ENCODE results near the gene VLDLR. TPM values are rescaled to one million over a fixed set of nuclear protein-coding genes. Genes with fewer than 3 reads are reported as not detected.

The VLDLR gene
- total and polyA plus RNA-seq, 2 of the 13 experiments (the other 11 are each of a cell fraction or from before 2014, with no cell fraction given): 3.4 to 10.5 TPM

- Histone ChIP-seq H3K9me3 (ENCODE audit: low read length) (no peaks in the 10 kb centered on the region), H3K9ac (ENCODE audit: insufficient read depth, low read depth, low read length) (no peak overlapping the region), H3K79me2 (ENCODE audit: insufficient read depth, low read length) (no peaks in the 10 kb centered on the region), H3K36me3 (replicated peaks in 1 of 2; ENCODE audit: control insufficient read depth in 1 of 2, insufficient read depth in 2 of 2, low read length in 2 of 2) (no peaks in the 10 kb centered on the region), H2AFZ (ENCODE audit: low read length) (no peak overlapping the region), H3K27ac (ENCODE audit: extremely low read length, insufficient read depth, low read length) (no peak overlapping the region), H4K20me1 (ENCODE audit: insufficient read depth, low read length) (no peaks in the 10 kb centered on the region), H3K4me3 (replicated peaks in 1 of 3; ENCODE audit: insufficient read depth in 1 of 3, low read depth in 2 of 3, low read length in 3 of 3) (no peak overlapping the region), H3K27me3 (ENCODE audit: control insufficient read depth in 1 of 2, insufficient read depth in 2 of 2, low read length in 2 of 2) (no peaks in the 10 kb centered on the region), H3K4me2 (ENCODE audit: low read depth, low read length) (no peak overlapping the region), H3K4me1 (ENCODE audit: insufficient read depth, low read length) (no peaks in the 10 kb centered on the region)
- CTCF ChIA-PET (ENCODE audit: low intra/inter-chr PET ratio, low total read pairs): no interaction called here
- POLR2A ChIA-PET: no interaction called here
- DNase-seq (ENCODE audit: low spot score) (no peak), ATAC-seq (no peak), FAIRE-seq (no peak)
- in situ Hi-C loops (cut with HindIII; ENCODE audit: extremely low pct_ligation_motif_present, low pct_unique_long_range_greater_than_20kb): no loop called here
- intact Hi-C loops (cut with micrococcal nuclease; ENCODE audit: unreplicated experiment): no loop called here
- WGBS (ENCODE audit: low lambda C conversion rate): 81% methylated on average over 6 of the region's 6 CpGs
- TF ChIP-seq NFKBIZ (CRISPR knock-in tag; IDR thresholded peaks at IDR 0.05) (no peak), MXD4 (CRISPR knock-in tag; IDR thresholded peaks at IDR 0.05) (no peak), ZNF557 (CRISPR knock-in tag; IDR thresholded peaks at IDR 0.05) (no peak), ZFP37 (CRISPR knock-in tag; IDR thresholded peaks at IDR 0.05; ENCODE audit: borderline replicate concordance) (no peak), TBL1XR1 (IDR thresholded peaks at IDR 0.05; ENCODE audit: borderline replicate concordance, low read length, partially characterized antibody) (no peak), PCBP1 (IDR thresholded peaks at IDR 0.05; ENCODE audit: borderline replicate concordance, low read depth, low read length) (no peak)
- TF ChIP-seq, protein P1, sequence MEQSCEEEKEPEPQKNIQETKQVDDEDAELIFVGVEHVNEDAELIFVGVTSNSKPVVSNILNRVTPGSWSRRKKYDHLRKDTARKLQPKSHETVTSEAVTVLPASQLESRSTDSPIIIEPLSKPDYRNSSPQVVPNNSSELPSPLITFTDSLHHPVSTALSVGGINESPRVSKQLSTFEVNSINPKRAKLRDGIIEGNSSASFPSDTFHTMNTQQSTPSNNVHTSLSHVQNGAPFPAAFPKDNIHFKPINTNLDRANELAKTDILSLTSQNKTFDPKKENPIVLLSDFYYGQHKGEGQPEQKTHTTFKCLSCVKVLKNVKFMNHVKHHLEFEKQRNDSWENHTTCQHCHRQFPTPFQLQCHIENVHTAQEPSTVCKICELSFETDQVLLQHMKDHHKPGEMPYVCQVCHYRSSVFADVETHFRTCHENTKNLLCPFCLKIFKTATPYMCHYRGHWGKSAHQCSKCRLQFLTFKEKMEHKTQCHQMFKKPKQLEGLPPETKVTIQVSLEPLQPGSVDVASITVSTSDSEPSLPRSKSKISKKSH (CRISPR knock-in tag; IDR thresholded peaks at IDR 0.05; ENCODE audit: borderline replicate concordance): no peak
- no TSS peak for BruUV-seq (replicated peaks)
Observed at GRCh38 chr9:2700398-2700797, 78.8 kb downstream of the VLDLR start.

- TF ChIP-seq, protein P2, sequence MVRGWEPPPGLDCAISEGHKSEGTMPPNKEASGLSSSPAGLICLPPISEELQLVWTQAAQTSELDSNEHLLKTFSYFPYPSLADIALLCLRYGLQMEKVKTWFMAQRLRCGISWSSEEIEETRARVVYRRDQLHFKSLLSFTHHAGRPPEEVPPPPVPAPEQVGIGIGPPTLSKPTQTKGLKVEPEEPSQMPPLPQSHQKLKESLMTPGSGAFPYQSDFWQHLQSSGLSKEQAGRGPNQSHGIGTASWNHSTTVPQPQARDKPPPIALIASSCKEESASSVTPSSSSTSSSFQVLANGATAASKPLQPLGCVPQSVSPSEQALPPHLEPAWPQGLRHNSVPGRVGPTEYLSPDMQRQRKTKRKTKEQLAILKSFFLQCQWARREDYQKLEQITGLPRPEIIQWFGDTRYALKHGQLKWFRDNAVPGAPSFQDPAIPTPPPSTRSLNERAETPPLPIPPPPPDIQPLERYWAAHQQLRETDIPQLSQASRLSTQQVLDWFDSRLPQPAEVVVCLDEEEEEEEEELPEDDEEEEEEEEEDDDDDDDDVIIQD (CRISPR knock-in tag; IDR thresholded peaks at IDR 0.05; ENCODE audit: low read depth): no peak
- TF ChIP-seq ZNF674 (CRISPR knock-in tag; IDR thresholded peaks at IDR 0.05; ENCODE audit: low read depth): no peak
- TF ChIP-seq, protein P3, sequence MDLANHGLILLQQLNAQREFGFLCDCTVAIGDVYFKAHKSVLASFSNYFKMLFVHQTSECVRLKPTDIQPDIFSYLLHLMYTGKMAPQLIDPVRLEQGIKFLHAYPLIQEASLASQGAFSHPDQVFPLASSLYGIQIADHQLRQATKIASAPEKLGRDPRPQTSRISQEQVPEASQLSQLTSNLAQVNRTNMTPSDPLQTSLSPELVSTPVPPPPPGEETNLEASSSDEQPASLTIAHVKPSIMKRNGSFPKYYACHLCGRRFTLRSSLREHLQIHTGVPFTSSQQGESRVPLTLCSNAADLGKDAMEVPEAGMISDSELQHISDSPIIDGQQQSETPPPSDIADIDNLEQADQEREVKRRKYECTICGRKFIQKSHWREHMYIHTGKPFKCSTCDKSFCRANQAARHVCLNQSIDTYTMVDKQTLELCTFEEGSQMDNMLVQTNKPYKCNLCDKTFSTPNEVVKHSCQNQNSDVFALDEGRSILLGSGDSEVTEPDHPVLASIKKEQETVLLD (CRISPR knock-in tag; IDR thresholded peaks at IDR 0.05; ENCODE audit: low read depth): no peak
- no peaks in the 10 kb centered on the region for H3K27me3 ChIP-seq (ENCODE audit: control insufficient read depth in 1 of 2, insufficient read depth in 2 of 2, low read length in 2 of 2)
- FAIRE-seq (no peak), DNase-seq (ENCODE audit: low spot score) (no peak), ATAC-seq (no peak)
- H3K36me3 ChIP-seq (replicated peaks in 1 of 2; ENCODE audit: control insufficient read depth in 1 of 2, insufficient read depth in 2 of 2, low read length in 2 of 2): no peaks in the 10 kb centered on the region
- intact Hi-C loops (cut with micrococcal nuclease; ENCODE audit: unreplicated experiment): no loop called here
- H3K4me3 ChIP-seq (replicated peaks in 1 of 3; ENCODE audit: insufficient read depth in 1 of 3, low read depth in 2 of 3, low read length in 3 of 3): no peak overlapping the region
- ChIA-PET CTCF (ENCODE audit: low intra/inter-chr PET ratio, low total read pairs) (no interaction called here), POLR2A (no interaction called here)
- no peaks in the 10 kb centered on the region for H3K4me1 ChIP-seq (ENCODE audit: insufficient read depth, low read length)
- in situ Hi-C loops (cut with HindIII; ENCODE audit: extremely low pct_ligation_motif_present, low pct_unique_long_range_greater_than_20kb): no loop called here
- H3K27ac ChIP-seq (ENCODE audit: extremely low read length, insufficient read depth, low read length): no peak overlapping the region
- WGBS (ENCODE audit: low lambda C conversion rate): 91% methylated on average over 10 of the region's 10 CpGs
- no peaks in the 10 kb centered on the region for H3K79me2 ChIP-seq (ENCODE audit: insufficient read depth, low read length)
- H3K9me3 ChIP-seq (ENCODE audit: low read length): no peaks in the 10 kb centered on the region
- no peak overlapping the region for H3K4me2 ChIP-seq (ENCODE audit: low read depth, low read length)
- H4K20me1 ChIP-seq (ENCODE audit: insufficient read depth, low read length): no peaks in the 10 kb centered on the region
- H2AFZ ChIP-seq (ENCODE audit: low read length): no peak overlapping the region
- BruUV-seq (replicated peaks): no TSS peak
- H3K9ac ChIP-seq (ENCODE audit: insufficient read depth, low read depth, low read length): no peak overlapping the region
Observed at GRCh38 chr9:2700909-2701550, 79.4 kb downstream of the VLDLR start.
